GM18858 (cell line): ENCODE data around the gene CENPC.
A peak's percentile ranks its signal among the peaks of the same experiment; 100 is the strongest.
"Not testable (repeated sequence)": the region's sequence is repeated elsewhere in the genome, so short reads cannot be mapped to it uniquely, and the experiment has no call there.

Experiments
- ATAC-seq: cut with Tn5 transposase; IDR thresholded peaks from one replicate; pipeline ENCODE4 v1.9.1; 2021; ENCODE audit not compliant: unreplicated experiment

CENPC gene

DNA sequence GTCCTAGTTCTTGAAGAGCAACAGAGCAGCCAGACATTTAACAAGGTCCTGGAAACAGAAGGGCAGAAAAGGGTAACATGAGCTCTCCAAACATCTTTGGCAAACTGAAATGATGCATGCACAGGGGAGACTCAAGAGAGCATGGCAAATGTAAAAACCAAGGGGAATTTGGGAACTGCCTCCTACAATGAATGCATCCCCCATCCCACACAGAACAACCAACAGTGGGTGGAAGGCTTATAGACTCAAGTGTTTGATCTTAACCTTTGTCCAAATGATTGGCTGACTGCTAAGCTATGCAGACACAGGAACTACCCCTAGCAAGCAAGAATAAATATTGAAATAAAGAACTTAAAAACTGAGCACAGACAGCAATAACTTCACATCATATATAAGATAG is 74.4 kb downstream of the CENPC start:
- ATAC-seq: no peak

DNA sequence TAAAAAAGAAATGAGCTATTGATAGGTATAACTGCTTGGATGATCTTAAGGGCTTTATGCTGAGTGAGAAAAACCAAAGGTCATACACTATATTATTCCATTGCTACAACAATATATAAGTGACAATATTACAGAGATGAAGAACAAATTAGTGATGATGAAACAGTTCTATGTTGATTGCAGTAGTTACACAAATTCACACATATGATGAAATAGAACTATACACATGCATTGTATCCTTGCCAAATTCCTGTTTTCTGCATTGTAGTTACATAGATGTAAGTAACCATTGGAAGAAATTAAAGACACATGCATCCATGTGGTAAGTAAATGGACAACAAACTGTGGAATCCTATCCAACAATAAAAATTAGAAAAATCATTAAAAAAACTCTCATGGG is 76.5 kb downstream of the CENPC start:
- ATAC-seq: no peak

DNA sequence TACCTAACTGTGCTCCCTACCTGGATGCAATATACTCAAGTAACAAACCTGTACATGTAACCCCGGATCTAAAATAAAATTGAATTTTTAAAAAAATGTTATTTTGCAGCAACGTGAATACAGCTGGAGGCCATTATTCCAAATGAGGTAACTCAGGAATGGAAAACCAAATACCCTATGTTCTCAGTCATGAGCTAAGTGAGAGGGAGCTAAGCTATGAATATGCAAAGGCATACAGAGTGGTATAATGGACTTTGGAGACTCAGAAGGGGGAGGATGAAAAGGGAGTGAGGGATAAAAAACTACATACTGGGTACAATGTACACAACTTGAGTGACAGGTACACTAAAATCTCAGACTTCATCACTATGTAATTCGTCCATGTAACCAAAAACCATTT is 78.6 kb downstream of the CENPC start:
- ATAC-seq: no peak

DNA sequence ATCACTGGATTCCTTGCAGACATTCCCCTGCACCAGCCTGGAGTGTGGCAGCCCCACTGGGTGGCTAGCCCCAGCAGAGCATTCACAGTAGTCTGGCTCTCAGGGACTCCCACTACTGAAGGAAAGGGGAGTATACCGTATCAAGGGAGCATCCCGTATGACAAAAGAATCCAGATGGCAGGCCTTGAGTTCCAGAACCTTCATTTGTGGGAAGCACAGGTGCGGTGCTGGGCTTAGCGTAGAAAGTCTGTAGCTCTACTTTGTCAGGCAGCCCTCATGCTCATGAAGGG is 79.6 kb downstream of the CENPC start:
- no peak for ATAC-seq

DNA sequence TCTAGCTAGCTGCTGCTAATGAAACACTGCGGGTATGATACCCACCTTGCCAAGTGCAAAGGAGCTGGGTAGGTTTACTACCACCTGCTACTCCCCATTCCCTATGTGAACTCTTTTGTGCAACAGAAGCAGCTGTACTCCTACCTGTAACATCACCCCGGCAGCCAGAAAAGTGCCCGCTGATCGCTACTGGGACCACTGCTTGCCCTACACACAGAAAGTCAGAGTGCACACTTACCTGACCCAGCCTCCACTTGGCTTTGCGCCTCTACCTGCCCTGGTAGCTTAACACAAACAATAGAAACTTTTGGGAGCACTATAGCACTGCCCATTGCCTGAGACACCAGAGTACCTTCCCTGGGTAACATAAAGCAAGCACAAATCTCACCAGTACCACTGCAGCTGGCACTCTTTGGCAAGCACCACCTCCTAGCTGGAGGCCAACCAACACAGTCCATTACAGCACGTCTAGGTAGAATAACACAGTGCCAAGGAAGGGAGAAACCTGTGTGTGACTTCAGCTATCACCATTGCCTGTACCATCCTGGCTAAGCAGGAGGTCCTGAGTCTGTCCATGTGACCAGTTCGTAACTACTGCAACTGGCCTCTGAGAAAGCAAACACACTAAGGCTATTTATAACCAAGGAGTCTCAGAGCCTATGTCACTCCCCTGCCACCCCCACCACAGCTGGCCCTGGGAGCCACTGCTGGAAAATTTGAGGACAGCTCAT is 80.1 kb downstream of the CENPC start:
- no peak for ATAC-seq

DNA sequence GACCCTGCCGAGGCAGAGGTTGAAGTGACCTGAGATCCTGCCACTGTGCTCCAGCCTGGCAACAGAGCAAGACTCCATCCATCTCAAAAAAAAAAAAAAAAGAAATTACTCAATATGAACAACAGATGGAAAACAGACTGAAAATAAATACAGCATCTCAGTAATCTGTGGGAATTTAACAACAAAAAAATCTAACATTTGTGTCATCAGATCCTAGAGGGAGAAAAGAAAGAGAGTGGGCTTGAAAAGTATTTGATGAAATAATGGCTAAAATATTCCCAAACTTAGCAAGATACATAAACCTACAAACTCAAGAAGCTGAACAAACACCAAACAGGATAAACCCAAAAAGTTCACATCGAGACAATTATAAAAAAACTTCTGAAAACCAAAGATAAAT is 84.7 kb downstream of the CENPC start:
- ATAC-seq: no peak

DNA sequence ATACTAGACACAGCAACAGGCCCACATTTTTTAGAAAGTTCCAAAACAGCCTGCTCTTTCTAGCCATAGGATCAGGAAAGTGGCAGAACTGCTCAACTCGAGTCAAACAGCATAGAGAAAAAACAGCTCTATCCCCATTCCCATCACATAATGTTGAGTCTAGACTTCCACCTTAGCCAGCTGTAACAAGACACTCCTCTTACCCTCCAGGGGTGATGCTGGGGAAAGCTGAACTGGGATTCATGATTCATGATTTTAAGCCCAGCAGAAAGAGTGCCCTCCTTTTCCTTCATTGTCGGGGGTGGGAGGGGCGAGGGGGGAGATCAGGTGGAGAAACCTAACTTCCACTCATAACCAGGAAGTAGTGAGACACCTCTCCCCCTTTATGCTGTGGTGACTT is 86.1 kb downstream of the CENPC start:
- ATAC-seq: no peak

DNA sequence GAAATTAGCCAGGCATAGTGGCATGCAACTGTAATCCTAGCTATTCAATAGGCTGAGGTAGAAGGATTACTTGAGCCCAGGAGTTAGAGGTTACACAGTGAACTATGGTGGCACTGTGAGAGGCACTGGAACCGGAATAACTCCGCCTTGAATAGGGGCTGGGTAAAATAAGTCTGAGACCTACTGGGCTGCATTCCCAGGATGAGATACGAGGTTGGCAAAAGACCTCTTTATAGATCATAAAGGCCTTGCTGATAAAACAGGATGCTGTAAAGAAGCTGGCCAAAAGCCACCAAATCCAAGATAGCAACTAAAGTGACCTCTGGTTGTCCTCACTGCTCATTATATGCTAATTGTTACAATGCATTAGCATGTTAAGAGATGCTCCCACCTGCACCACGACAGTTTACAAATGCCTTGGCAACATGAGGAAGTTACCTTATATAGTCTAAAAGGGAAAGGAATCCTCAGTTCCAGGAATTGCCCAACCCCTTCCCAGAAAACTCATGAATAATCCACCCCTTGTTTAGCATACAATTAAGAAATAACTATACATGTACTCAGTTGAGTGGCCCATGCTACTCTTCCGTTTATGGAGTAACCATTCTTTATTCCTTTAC is 88.6 kb downstream of the CENPC start:
- no peak for ATAC-seq

DNA sequence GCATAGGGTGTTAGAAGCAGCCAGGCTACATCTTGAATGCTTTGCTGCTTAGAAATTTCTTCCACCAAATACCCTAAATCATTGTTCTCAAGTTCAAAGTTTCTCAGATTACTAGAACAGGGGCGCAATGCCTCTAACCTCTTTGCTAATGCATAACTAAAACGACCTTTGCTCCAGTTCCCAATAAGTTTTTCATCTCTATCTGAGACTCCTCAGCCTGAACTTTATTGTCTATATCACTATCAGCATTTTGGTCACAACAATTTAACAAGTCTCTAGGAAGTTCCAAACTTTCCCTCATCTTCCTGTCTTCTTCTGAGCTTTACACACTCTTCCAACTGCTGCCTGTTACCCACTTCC is 92.5 kb downstream of the CENPC start:
- ATAC-seq: not testable (repeated sequence)

DNA sequence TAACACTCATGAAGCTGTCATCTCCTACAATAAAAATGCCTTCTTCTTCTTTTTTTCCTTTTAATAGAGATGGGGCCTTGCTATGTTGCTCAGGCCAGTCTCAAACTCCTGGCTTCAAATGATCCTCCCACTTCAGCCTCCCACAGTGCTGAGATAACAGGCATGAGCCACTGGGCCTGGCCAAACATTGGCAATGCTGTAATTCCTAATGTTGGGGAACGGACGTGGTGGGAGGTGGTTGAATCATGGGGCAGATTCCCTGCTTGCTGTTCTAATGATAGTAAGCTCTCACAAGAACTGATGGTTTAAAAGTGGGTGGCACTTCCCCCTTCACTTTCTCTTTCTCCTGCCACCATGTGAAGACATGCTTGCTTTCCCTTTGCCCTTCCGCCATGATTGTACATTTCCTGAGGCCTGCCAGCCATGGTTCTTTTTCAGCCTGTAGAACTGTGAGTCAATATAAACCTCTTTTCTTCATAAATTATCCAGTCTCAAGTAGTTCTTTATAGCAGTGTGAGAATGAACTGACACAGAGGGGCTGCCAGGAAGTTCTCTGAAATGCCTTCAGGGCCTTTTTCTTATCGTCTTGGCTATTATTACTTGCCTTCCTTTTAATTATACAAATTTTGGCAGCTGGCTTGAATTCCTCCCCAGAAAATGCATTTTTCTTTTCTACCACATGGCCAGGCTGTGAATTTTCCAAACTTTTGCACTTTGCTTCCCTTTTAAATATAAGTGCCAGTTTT is 93.0 kb downstream of the CENPC start:
- no peak for ATAC-seq

DNA sequence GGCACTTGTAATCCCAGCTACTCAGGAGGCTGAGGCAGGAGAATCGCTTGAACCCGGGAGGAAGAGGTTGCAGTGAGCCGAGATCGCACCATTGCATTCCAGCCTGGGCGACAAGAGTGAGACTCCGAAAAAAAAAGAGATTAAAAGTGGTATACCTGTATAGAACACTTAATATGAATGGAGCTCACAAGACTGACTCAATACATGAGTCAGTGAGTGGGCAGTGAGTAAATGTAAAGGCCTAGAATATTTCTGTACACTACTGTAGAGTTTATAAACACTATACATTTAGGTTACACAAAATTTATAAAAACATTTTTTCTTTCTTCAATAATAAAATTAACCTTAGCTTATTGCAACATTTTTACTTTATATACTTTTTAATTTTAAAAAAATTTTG is 93.8 kb downstream of the CENPC start:
- no peak for ATAC-seq

DNA sequence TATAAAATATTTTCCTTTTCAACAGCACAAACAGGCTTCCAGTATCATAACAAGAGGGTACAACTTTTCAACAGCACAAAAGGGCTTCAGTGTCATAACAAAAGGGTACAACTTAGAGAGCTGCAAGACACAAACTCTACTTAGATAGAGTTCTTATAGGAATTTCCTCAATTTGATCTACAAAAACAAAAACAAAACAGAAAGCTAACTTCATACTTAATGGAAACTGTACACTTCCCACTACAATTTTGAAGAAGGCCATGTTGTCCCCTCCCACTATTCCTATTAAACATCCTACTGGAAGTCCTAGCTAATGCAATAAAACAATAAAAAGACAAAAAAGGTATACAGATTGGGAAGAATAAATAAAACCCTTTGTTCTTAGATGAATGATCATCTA is 96.7 kb downstream of the CENPC start:
- ATAC-seq: no peak

DNA sequence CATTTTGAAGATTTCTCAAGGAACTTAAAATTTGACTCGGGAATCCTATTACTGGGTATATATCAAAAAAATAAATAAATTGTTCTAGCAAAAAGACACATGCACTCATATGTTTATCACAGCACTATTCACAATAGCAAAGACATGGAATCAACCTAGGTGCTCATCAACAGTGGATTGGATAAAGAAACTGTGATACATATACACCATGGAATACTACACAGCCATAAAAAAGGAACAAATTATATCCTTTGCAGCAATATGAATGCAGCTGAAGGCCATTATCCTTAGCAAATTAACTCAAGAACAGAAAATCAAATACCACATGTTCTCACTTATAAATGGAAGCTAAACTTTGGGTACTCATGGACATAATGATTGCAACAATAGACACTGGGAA is 97.4 kb downstream of the CENPC start:
- ATAC-seq: no peak

DNA sequence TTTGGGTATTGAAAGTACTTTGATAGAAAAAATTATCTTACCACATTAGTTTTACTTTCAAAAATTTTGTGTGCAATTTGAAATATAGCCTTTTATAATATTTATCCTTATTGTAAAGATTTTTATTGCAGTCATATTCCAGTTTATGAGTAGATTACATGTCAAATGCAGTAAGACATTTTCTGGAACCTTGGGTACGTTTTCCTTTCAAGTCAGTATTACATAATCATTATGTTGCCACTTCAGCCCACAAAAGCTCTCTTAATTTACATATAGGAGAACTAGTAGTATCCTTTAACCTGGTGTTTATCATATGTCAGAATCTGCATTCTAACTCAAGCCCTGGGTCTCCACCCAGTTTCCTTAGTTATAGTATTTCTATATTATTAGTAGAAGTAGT is 98.5 kb downstream of the CENPC start:
- no peak for ATAC-seq

DNA sequence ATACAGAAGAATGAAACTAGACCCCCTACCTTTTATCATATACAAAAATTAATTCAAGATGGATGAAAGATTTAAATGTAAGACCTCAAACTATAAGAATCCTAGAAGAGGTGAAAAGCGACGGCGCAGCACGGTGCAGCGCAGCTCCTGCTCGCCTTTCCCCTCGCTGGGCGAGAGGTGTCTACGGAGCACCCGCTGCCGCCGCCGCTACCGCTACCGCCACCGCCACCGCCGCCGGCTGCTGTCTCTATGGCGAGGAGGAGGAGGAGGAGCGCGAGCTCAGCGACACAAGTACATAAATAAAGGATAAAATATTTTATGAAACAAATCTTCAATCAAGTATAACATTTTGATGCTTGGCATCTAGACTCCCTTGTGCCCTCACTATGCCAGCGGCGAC is 99.4 kb downstream of the CENPC start:
- ATAC-seq: not testable (repeated sequence)

DNA sequence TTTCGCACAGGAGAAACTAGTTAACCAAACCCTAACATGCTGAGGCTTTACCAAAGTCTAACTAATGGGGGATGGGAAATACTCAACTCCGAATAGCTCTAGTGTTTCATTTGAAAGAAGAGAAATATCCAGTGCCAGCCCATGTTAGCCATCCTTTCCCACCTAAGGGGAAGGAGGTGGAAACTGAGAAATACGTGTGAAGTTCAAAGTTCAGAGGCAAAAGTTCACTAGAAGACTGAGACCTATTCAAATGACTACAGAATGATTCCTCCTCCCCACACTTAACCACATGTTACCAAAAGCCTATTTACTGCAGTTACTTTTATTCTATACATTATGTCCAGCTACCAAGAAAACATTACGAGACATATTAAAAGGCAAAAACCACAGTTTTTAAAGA is 106.3 kb downstream of the CENPC start:
- ATAC-seq: no peak

DNA sequence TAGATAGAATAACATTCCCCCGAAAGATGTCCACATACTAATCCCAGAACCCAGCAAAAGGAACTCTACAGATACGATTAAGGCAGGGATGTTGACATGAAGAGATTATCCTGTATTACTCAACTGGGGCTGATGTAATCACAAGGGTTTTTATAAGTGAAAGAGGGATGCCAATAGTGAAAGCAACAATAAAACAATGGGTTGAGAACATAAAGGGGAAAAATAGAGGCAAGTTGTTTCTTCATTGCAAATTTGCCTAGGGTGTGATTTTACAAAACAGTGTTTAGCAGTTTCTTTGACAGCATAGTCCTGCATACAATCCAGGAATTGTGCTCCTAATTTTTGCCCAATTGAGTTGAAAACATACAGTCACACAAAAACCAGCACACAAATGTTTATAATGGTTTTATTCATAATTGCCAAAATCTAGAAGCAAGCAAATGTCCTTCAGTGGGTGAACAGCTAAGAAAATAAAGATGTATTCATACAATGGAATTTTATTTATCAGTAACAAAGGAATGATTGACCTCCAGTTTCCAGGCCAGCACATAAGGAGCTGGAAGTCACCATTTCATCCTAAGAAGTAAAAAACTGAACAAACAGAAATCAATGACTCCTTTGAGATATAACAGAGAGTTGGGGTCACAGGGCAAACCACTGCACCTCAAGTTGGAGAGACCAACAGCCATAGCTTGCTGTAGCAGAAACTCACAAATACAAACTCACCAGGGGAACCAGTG is 107.2 kb downstream of the CENPC start:
- no peak for ATAC-seq

DNA sequence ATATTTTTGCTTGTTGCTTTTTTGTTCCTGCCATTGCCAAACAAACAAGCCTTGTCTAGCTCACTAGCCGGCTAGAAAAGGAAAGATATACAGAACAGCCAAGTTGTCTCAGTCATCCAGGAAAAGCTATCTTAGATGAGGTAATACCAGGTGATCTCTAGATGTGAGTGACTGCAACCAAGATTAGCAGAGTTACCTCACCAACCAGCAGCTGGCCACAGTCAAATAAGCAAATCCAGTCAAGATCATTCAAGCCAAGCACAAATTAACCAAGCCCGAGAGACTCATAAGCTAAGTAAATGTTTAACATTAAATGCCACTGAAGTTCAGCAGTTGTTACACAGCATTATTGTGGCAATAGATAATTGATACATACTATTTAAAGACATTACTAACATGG is 108.6 kb downstream of the CENPC start:
- ATAC-seq: peak; percentile 66

DNA sequence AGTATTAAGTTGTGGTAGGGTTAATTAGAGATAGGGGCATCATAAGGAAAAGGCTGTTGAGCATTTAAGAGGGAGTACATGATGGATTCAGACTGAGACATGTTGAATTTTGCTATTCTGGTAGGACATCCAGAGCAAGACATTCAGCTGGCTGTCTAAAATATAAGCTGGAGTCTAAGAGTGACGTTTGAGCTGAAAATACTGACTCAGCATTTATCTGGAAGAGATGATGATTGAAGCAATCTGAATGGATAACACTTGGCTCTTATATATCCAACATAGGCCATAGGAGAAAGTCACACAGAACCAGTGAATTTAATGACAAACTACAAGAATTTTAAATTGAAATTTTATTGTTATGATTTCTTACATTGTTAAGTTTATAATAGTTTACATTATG is 114.3 kb downstream of the CENPC start:
- no peak for ATAC-seq

DNA sequence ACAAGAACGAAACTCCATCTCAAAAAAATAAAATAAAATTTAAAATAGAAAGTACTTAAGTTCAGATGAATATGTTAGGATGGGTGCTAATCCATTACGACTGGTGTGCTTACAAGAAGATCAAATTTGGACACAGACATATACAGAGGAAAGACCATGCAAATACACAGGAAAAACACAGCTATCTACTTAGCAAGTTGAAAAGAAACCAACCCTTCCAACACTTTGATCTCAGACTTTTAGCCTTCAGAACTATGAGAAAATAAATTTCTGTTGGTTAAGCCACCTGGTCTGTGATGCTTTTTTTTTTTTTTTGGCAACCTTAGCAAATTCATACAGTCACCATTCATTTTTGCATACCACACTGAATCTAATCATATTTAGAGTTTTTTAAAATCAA is 116.5 kb downstream of the CENPC start:
- ATAC-seq: no peak
